Amygdala (tissue), 56 donors: ENCODE measurements around the gene ATXN7L3.

Experiments used
- DNase-seq, 56 donors: peaks; one replicate each; lab custom pipeline; 2025; lab: John Stamatoyannopoulos, UW

Gene ATXN7L3

DNA sequence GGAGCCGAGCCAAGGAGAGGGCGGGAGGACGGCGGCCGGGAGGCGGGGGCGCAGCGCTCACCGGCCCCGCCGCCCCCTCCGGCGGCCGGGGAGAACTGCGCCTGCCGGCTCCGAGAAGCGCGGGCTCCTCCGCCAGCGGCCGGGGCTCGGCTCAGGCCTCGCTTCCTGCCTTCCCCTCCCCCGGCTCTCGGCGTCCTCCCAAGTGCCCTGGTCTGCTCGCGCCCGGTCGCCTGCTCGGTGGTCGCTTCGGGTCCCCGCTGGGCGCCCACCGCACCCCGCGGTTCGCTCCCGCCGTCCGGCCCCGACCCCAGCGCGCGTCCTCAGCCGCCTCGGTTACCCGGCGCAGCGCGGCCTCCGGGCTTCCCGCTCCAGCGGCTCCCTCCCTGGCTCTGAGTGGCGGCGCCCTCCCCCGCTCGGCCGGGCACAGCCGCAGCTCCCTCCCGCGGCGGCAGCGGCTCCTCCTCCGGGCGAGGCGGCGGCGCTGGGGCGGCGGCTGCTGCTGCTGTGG is 19.5 kb upstream of the ATXN7L3 start:
- DNase-seq: peak in 23 of 56 donors; percentile 36 to 77 (median 59)

DNA sequence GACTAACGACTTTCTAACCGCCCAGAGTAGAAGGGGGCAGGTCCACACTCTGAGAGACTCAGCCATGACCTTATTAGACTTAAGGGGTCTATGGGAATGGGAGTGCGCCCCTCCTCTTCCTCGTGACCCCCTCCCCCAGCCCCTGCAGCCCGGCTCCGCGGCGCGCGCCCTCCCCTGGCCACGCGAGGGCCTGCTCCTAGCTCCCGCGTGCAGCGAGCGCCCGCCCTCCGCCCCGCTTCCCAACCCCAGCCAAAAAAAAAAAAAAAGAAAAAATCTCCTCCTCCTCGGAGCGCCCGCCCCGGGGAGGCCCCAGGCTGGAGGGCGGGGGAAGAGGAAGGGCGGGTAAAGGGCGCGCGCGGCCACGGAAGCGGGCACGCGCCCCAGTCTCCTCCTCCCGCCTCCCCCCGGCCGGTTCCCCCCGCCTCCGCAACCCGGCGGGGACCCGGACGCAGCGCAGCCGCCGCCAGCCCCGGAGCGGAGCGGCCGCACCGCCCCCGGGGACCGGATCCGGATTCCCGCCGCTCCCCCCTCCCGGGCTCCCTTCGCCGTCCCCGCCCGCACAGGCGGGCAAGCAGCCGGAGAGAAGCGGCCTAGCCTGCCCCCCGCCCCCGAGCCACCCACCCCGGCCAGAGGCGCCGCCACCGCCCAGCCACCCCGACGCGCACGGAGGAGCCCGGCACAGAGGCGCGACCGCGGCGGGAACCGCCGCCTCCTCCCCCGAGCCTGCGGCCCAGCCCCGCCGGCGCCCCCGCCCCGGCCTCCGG is 18.8 kb upstream of the ATXN7L3 start:
- DNase-seq: peak in 55 of 56 donors; percentile 33 to 91 (median 73)

DNA sequence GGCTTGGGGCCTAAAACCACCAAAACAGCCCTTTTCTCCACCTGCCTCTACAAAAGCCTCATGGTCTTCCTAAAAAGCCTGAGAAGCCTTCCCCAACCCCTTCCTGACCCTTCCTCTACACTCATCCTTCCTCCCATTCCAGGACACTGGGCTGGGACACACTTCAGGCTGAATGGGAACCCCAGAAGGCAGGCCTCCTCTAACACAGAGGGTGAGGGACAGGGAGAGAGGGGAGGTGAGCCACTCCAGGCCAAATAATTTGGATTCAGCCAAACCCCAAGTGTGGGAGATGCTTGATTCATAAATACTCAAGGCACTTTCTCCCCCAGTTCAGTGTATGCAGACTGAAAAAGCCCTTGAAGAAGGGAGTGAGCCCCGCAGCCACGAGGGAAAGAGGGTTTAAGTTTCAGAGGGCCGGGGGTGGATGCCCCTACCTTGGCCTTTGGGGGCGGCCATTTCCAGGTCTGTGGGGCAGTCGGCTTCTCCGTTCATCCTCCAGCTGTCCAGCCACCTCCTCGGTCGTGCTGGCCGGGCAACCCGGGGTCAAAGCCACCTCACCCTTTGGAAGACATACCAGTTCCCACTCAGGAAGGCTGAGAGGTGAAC is 18.2 kb upstream of the ATXN7L3 start:
- DNase-seq: peak in 2 of 56 donors; percentile 51 to 65

DNA sequence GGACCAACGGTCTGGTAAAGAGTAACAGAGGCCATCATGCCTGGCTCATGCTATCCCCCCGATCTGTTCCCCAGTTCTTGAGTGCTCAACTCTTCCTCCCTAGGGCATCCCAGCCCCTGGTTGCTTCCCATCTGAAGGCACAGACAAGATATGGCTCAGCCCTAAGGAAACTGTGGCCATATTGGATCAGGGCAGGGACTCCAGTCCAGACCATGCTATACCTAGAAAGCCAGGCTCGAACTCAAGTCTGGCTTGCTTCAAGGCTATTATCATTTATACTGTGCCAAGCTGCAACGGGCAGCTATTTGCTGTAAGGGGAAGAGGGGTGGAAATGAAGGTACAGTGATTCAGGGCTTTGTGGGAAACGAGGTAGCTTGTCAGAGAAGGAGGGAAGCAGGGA is 17.0 kb upstream of the ATXN7L3 start:
- no peak for DNase-seq

DNA sequence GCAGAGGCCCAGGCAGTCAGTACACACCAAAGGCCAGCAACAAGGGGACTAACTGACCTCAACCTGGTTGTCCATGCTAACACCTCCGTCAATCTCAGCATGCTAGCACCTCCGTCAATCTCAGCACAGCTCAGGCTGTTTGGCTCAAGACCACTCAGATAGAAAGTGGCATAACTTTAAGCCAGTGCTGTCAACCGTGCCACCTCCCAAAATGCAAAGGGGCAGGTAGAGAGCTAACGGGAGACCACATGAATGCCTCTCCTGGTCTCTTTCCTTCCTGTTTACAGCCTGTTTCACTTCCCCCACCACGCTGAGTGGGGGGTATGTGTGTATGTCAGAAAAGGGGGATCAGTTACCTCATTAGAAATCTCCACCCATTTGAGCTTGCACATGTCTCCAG is 16.5 kb upstream of the ATXN7L3 start:
- DNase-seq: no peak

DNA sequence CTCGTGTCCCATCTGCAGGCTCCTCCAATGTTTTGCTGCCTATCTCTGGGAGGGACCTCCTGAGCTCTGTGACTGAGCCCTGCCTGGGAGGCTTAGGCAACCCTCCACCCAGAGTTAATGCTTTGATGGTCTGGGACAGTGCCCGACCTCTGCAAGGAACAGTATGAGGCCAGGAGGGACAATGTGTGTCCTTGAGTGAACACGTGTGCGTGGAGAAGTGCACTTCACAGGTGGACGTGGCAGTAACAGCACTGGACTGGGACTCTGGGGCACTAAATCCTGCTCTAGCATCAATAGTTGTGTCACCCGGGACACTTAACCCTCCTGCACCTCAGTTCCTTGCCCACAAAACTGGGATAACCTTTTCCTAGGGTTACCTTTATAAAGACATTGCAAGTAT is 15.2 kb upstream of the ATXN7L3 start:
- DNase-seq: no peak

DNA sequence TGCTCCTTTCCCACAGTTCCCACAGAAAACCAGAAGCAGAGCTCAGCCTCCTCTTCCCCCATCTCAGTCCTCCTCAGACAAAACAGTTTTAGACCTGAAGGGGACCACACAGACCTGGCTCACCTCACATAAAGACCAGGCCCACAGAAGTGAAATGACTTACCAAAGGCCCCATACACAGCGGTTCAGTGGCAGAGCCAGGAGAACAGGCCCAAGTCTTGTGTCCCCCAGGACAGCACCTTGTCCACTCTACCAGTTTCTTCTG is 14.5 kb upstream of the ATXN7L3 start:
- DNase-seq: no peak

DNA sequence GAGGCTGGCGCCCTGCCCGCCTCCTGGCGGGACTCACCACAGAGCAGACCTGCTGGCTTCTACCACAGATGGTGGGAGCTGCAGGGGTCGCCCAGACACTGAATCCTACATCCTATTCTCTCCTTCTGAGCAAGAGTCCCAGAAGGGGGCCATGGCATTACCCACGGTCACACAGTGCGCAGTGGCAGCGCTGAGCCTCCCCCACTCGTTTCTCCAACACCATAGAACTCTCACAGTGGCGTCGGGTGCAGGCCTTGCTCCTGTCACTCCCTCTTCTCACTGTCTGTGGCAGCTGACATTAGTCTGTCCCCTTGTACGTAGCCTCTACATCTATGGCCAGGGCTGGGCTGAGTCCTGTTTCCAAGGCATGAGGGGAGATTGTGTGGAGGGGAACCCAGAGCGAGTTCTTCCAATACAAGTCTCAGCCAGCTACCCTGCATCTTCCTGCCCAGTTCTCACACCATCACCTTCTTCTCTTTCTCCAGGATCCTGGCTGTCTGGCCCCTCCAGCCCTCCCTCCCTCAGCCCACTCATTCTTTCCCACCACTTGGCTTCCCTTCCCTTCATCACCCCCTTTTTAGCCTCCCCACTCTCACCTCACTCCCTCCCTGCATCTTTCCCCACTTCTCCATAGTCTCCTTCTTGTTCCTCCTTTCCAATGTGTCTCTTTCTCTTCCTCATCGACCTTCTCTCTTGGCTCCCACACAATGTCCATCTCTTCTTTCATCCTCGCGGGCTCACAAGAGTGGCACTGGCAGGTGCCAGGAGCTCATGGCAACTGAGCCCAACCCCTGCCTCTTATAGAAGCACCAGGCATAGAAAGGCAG is 13.9 kb upstream of the ATXN7L3 start:
- no peak for DNase-seq

DNA sequence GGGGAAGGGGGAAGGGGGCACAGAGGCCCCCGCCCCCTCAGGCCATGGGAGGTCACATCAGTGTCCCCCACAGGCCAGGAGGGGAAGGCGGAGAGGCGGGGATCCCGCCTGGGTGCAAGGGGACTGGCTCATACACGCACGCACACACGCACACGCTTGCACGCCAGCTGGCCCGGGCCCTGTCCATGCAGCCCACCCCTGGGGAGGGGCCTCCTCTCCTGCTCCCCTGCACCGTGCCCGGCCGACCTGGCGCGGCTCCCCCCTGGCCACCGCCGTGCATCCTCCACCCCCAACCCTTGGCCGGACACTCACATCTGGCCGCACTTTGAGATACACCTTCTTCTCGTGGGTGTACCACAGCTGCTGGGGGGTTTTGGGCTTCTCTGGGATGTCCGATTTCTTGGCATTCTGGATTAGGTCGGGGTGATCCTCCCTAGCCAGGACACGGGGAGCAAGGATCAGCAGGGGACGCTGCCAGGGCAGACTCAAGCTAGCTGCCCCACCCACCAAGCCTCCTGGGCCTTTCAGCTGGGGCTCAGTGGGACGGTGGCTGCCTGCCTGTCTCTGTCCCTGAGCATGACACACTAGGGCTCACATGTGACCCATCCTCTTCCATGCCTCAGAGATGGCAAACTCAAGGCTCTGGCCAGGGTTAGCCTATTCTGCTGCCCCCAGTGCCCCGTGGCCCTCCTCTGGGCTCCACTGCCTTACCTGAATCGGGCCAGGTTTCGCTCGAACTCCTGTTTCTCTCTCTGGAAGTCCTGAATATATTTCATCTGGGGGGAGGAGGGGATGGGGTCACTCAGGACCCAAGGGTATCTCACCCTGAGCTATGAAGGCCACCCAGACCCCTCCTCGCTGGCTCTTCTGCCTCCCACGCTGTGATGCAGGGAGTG is 13.1 kb upstream of the ATXN7L3 start:
- DNase-seq: no peak

DNA sequence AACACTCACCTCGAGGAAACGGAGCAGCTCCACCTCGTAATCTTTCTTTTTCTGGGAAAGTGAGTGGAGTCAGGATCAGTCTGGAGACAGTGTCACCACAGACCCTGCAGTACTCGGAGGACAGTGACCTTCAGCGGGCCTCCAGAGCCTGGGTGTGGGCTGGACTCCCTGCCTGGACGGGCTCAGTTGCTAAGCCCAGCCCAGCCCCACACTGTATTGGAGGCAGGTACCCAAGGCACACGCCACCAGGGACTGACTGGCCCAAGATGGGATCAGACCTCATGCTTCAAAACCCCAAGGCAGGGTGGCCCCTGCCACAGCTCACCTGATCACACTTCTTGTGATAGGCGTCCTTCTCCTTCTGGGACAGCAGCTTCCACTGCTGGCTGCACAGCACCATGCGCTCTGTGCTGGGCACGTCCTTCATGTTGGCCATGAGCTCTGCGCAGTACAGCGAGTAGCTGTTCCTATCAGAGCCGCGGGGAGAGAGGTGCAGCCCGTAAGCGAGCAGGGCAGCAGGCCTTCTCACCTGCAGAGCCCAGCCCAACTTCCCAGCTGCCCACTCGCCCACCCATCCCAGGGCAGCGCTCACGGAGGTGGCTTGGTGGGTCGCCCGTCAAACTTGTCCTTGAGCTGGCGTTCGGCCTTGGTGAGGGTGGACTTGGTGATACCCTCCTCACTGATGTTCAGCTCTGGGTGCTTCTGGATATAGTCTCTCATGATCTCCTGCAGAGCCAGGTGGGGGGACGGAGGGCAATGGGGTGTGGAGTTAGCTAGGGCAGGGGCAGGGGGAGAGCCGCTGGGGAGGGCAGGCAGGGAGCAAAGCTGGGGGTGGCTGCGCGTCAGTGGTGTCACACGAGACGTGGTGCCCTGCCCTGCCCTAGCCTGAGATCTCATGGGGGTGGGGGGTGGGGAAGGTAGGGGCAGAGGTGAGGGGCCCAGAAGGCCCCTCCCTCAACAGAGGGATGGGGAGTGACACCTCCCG is 11.9 kb upstream of the ATXN7L3 start:
- DNase-seq: no peak

DNA sequence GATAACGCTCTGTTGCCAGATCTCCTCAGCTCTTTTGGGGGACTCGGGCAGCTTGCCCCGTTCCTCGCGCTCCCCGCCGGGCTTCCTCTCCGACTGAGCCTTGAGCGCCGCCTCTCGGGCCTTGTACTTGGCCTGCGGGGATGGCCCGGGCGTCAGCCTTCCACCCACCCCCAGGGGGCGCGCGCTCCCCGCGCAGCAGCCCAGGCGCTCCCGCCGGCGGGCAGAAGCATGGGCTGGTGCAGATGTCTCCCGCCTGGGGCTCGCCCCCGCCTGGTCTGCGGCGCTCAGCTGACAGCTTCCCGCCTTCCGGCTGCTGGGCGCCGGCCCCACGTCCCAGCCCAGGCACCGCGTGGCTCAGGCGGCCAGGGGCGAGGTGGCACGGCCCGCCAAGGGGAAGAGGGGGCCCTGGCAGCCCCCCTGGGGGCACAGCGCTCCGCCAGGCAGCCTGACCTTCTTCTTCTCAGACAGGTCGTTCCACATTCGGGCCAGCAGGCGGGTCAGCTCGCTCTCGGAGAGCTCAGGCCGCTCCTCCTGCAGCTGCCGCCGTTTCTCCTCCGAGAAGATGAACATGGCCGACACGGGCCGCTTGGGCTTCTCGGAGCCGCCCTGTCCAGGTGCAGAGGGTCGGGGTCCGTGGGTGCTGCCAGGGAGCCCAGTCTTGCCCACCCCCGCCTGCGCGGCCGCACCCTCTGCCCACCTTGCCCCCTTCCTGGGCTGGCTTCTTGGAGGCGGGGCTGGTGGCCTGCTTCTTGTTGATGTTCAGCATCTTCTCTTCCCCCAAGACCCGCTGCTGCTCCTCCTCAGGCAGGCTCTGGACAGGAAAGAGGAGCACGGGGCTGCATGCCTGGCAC is 10.9 kb upstream of the ATXN7L3 start:
- peak in 55 of 56 donors; percentile 37 to 92 (median 74) for DNase-seq

DNA sequence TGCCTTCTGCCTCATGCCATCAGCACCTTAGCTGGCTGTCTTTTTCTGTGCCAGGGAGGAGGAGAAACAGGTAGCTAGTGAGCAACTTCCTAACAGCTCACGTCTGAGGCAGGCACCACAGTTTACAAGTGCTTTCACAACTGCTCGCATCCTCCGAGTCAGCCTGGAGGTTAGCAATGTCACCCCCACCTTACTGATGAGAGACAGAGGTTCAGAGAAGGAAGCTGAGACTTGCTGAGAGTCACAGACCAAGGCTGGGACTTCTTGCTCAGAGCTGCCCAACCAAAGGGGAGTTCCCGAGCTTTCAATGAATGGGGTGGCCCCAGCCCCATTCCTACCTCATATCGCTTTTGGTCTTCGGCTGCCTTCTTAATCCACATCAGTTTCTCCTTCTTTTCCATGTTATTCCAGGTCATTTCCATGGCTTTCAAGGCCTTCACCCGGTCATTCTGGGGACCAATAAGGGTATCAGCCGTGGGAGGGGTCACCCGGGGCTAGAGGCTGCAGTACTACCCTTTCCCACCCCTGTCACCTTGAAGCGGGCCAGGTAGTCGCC is 10.2 kb upstream of the ATXN7L3 start:
- no peak for DNase-seq

DNA sequence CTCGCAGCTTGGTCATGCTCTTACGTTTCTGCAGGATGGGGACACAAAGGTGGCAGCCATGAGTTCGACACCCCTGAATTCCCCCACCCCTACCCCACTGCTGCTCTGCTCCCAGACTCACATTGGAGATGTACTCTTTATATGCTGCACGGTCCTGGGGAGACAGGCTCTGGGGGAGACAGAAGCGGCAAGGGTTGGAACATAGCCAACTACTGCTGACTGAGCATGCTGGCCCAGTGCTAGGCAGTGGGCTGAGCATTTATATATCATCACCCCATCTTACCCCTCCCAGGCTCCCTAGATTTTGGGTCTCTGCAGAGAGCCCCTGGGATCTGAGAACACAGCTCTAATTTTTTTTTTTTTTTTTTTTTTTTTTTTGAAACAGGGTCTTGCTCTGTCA is 8.1 kb upstream of the ATXN7L3 start:
- DNase-seq: no peak

DNA sequence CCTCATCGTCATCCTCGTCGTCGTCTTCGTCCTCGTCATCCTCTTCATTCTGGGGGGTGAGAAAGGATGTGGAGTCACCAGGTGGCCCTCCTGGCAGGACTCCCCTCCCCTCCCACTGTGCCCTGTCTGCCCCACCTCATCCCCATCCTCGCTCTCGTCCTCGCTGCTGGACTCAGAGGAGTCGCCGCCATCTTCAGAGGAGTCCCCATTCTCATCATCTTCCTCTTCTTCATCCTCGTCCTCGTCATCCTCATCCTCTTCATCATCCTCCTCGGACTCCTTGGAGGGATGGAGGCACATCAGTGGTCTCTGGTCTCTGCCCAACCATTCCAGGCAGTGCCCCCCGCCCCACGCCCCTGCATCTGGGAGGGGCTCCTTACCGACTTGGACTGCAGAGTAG is 7.6 kb upstream of the ATXN7L3 start:
- DNase-seq: no peak

DNA sequence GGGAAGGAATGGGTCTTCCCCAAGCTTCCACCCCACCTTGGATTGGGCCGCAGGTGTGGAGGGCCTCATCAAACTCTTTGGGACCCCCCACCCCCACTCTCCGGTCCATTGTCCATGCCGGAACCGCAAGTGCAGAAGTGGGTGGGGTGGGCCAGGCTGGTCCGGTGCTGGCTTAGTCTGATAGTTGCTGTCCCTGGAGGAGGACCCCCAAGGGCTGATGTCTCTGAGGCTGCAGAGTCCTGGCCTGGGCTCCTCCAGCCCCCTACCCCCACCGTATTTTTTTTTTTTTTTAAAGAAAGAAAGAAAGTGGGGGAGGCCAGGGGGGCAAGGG is 7.1 kb upstream of the ATXN7L3 start:
- DNase-seq: no peak

DNA sequence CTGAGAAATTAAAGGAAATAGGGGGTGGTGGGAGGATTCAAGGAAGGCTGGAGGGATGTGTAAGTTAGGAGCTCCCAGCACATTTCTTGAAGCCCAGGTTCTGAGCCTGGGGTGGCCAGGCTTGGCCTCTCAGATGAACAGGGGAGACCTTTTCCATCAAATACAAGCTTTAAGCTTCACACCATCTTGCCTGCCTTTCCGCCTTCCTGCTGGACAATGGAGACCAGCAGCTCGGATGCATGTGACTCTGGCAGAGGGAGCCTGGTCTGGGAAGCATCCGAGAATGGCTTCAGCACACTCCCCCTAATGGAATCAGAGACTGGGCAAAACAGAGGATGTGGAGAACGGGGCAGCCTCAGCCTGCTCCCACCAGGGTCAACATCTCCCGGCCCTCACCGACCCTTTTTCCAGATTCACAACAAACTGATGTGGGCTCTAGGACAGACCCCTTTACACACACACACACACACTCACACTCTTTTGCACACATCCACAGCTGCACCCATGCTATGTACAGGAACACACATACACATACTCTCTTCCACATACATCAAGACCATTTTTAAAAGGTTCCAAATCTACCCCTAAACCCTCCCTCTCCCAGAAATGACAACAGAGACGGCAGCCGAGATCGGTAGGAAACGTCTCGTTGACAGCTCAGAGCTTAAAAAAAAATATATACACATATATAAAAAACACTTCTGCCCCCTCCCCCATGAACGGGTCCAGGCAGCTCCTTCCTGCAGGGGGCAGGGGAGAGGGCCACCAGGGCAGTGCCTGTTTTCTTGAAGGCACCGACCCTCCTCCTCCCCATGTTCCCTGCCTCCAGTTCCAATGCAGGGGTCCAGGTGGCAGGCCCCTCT is 6.5 kb upstream of the ATXN7L3 start:
- no peak for DNase-seq

DNA sequence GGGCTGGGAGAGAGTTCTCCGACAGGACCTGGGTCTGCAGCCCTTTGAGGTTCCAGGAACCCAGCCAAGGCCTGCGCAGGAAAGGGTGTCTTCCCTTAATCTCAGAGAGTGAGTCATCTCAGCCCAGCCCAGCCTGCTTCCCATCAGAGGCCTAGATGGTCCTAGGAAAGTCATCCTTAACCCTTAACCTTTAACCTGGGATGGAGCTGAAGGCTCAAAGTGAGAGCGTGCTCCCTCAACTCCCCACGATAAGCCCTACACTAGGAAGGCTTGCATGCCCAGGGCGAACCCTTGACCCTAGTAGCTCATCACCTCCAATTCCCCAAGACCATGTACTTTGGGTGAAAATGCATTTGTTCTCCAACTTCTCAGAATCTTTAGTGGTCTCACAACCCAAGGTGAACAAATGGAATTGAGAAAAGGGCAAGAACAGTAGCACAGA is 4.8 kb upstream of the ATXN7L3 start:
- no peak for DNase-seq
